ENCODE measurements around the gene SLC7A5. TPM values are rescaled to one million over a fixed set of nuclear protein-coding genes. Genes with fewer than 3 reads are reported as not detected.

SLC7A5 gene
- total and polyA plus RNA-seq, 2 donors (not counting 3 experiments of a cell fraction or from before 2014, with no cell fraction given), result 14.1 to 29.2 TPM

GRCh38 chr16:87844809-87845208, 24.5 kb downstream of the SLC7A5 start:
- intact Hi-C loops (cut with micrococcal nuclease), result no loop called here
- TF ChIP-seq CTCF (IDR thresholded peaks at IDR 0.05; ENCODE audit: extremely low read depth in 1 of 2, insufficient read depth in 1 of 2, low read depth in 1 of 2, low read length in 2 of 2) (no peak), EZH2 (IDR thresholded peaks at IDR 0.05; ENCODE audit: borderline replicate concordance, low read depth, low read length, severe bottlenecking) (no peak), FOS (IDR thresholded peaks at IDR 0.05; ENCODE audit: borderline replicate concordance, insufficient read depth, low read length) (no peak), MYC (IDR thresholded peaks at IDR 0.05; ENCODE audit: low read depth, low read length) (no peak), JUN (IDR thresholded peaks at IDR 0.05; ENCODE audit: borderline replicate concordance, insufficient read depth, insufficient read length, low read depth) (no peak), POLR2AphosphoS5 (IDR thresholded peaks at IDR 0.05; ENCODE audit: insufficient read depth, low read depth, low read length) (no peak)
- POLR2A ChIA-PET, result no interaction called here

More at GRCh38 chr16:87844809-87845208, 24.5 kb downstream of the SLC7A5 start:
- no peak overlapping the region for H2AFZ ChIP-seq (ENCODE audit: low read depth, low read length)
- no peak overlapping the region for H3K4me3 ChIP-seq (replicated peaks in 1 of 3; ENCODE audit: insufficient read depth in 1 of 3, low read depth in 1 of 3, low read length in 3 of 3)
- H3K9me3 ChIP-seq (replicated peaks; ENCODE audit: control insufficient read depth, insufficient read depth, low read length), result no peaks in the 10 kb centered on the region
- H3K9ac ChIP-seq (replicated peaks; ENCODE audit: extremely low read depth, insufficient read depth, low read length), result no peak overlapping the region
- H3K4me1 ChIP-seq (ENCODE audit: control insufficient read depth, extremely low read depth, insufficient read depth, low read length), result peaks cover 6% of the 10 kb centered on the region
- H3K9me1 ChIP-seq (replicated peaks; ENCODE audit: control insufficient read depth, extremely low read depth, insufficient read depth, low read length), result no peaks in the 10 kb centered on the region
- DNase-seq (ENCODE audit: low read depth, low spot score) (no peak), FAIRE-seq (no peak)
- H3K27ac ChIP-seq (ENCODE audit: insufficient read depth, low read depth, low read length), result no peak overlapping the region
- CTCF ChIA-PET, result interaction anchor here (3.5 kb wide), 1 partner anchor 66 kb away, joined by 26 read pairs; no protein-coding TSS in a partner anchor
- H4K20me1 ChIP-seq (replicated peaks; ENCODE audit: control insufficient read depth, extremely low read depth, insufficient read depth, low read length), result no peaks in the 10 kb centered on the region
- H3K4me2 ChIP-seq (ENCODE audit: insufficient read depth, low read length), result no peak overlapping the region
- BruUV-seq (replicated peaks), result no TSS peak
- dilution Hi-C loops (cut with MboI; ENCODE audit: extremely low pct_ligation_motif_present, low sequenced_read_pairs), result no loop called here
- no peaks in the 10 kb centered on the region for H3K27me3 ChIP-seq (ENCODE audit: control insufficient read depth in 2 of 2, insufficient read depth in 2 of 2, low read length in 2 of 2)
- H3K36me3 ChIP-seq (ENCODE audit: control insufficient read depth in 2 of 2, extremely low read depth in 1 of 2, insufficient read depth in 2 of 2, low read length in 2 of 2), result peaks cover 0 to 2% of the 10 kb centered on the region in 2 experiments
- peaks cover 70% of the 10 kb centered on the region for H3K79me2 ChIP-seq (ENCODE audit: control insufficient read depth, insufficient read depth, low read length)
